ENCODE results near the gene GLIS1. TPM values are rescaled to one million over a fixed set of nuclear protein-coding genes. Genes with fewer than 3 reads are reported as not detected.

Gene GLIS1
- total RNA-seq, 2 donors from 2014 or later = not detected

- Mint-ChIP-seq H3K27me3 (peaks cover 12% of the 10 kb centered on the region), H3K9me3 (no peaks in the 10 kb centered on the region), H3K4me3 (no peak overlapping the region), H3K4me1 (no peaks in the 10 kb centered on the region), H3K27ac (no peak overlapping the region), H3K36me3 (ENCODE audit: low read depth) (no peaks in the 10 kb centered on the region)
- no peak for ATAC-seq (replicated peaks)
Measured at GRCh38 chr1:53677486-53677885, 61.5 kb downstream of the GLIS1 start.

- no peaks in the 10 kb centered on the region for H3K4me1 Mint-ChIP-seq
- H3K27me3 Mint-ChIP-seq = peaks cover 3% of the 10 kb centered on the region
- no peak overlapping the region for H3K27ac Mint-ChIP-seq
- no peaks in the 10 kb centered on the region for H3K36me3 Mint-ChIP-seq (ENCODE audit: low read depth)
- no peaks in the 10 kb centered on the region for H3K9me3 Mint-ChIP-seq
- no peak overlapping the region for H3K4me3 Mint-ChIP-seq
- no peak for ATAC-seq (replicated peaks)
Measured at GRCh38 chr1:53672785-53673184, 66.2 kb downstream of the GLIS1 start.

DNA sequence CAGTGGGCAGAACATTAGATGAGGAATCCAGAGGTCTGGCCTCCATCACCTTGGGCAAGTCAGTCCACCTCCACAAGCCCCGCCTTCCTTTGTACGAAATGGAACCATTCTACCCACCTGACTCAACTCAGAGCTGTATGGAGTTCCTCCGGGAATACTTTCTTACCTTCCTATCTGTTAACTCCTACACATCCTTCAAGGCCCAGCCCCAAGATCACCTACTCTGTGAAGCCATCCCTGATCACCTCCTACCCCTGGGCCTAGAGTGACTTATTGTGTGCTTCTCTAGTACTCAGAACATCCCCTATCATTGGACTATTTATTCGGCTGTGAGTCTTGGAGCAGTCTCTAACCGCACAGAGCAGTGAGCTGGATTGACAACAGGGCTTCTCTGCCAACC is 66.7 kb downstream of the GLIS1 start:
- Mint-ChIP-seq H3K4me3 (no peak overlapping the region), H3K4me1 (no peaks in the 10 kb centered on the region), H3K27ac (no peak overlapping the region), H3K27me3 (no peaks in the 10 kb centered on the region), H3K9me3 (no peaks in the 10 kb centered on the region), H3K36me3 (ENCODE audit: low read depth) (no peaks in the 10 kb centered on the region)
- ATAC-seq (replicated peaks) = no peak

DNA sequence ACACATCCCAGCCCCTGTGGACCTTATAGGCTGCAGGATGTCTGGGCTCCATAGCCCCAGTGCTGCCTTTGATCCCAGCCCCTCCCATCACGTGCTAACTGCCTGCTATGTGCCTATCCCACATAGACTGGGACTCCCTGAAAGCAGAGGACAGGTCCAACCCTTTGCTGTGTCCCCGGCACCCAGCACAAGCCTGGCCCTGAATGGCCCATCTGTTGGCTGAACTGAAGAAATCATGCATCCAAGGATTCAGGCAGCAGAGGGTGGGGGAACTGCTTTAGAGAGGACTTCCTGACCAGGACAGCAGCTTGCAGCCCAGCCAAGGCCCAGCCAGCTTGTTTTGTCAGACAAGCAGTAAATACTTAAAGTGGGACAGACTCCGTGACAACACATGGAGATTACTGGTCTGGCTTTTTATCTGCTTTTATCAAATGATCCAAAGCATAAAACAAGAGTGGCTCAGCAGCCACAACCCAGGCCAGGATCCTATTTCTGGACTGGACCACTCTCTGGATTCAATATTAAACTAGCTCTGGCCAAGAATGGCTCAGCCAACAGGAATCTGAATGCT is 69.3 kb downstream of the GLIS1 start:
- no peaks in the 10 kb centered on the region for H3K9me3 Mint-ChIP-seq
- no peaks in the 10 kb centered on the region for H3K4me1 Mint-ChIP-seq
- ATAC-seq (replicated peaks) = no peak
- H3K36me3 Mint-ChIP-seq (ENCODE audit: low read depth) = no peaks in the 10 kb centered on the region
- no peak overlapping the region for H3K27ac Mint-ChIP-seq
- no peak overlapping the region for H3K4me3 Mint-ChIP-seq
- H3K27me3 Mint-ChIP-seq = no peaks in the 10 kb centered on the region

DNA sequence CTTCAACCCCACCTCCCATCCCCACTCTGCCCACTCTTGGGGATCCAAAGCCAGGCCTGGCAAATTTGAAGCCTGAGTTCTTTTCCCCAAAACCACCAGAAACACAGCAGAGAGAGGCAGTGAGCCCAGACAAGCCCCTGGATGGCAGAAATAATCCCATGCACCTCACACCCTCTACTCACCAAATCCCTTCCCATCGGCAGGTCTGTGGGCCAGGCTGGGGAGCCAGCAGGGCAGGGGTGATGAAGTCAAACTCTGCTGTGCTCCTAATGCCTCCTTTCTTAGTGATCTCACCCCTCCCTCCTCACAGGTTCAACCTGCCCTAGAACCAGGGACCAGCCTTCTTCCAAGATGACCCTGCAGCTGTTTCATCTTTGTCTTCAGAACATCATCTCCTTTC is 72.4 kb downstream of the GLIS1 start:
- Mint-ChIP-seq H3K9me3 (no peaks in the 10 kb centered on the region), H3K4me3 (no peak overlapping the region), H3K4me1 (no peaks in the 10 kb centered on the region), H3K36me3 (ENCODE audit: low read depth) (no peaks in the 10 kb centered on the region), H3K27me3 (no peaks in the 10 kb centered on the region), H3K27ac (no peak overlapping the region)
- ATAC-seq (replicated peaks) = no peak

DNA sequence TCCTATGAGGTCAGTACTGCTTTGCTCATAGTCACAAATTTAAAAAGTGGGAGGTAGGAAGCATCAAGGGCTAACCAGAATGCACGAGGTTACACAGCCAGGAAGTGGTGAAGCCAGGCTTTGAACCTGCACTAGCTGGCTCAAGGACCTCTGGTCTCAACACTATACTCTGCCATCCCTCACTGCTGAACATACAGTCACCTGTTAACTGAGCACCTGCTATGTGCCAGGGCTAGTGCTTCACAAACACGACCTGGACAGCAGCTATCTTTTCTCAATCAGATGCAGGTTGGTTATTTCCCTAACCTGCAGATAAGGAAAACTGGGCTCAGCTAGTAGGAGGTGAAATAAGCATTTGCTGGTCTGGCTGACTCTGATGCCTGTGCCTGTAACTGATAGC is 73.0 kb downstream of the GLIS1 start:
- no peak for ATAC-seq (replicated peaks)
- Mint-ChIP-seq H3K27ac (no peak overlapping the region), H3K36me3 (ENCODE audit: low read depth) (no peaks in the 10 kb centered on the region), H3K9me3 (no peaks in the 10 kb centered on the region), H3K4me1 (no peaks in the 10 kb centered on the region), H3K4me3 (no peak overlapping the region), H3K27me3 (no peaks in the 10 kb centered on the region)

GRCh38 chr1:53663529-53664300 is 75.2 kb downstream of the GLIS1 start:
- no peak for ATAC-seq (replicated peaks)
- Mint-ChIP-seq H3K4me1 (no peaks in the 10 kb centered on the region), H3K27me3 (no peaks in the 10 kb centered on the region), H3K27ac (no peak overlapping the region), H3K4me3 (no peak overlapping the region), H3K36me3 (ENCODE audit: low read depth) (no peaks in the 10 kb centered on the region), H3K9me3 (no peaks in the 10 kb centered on the region)

DNA sequence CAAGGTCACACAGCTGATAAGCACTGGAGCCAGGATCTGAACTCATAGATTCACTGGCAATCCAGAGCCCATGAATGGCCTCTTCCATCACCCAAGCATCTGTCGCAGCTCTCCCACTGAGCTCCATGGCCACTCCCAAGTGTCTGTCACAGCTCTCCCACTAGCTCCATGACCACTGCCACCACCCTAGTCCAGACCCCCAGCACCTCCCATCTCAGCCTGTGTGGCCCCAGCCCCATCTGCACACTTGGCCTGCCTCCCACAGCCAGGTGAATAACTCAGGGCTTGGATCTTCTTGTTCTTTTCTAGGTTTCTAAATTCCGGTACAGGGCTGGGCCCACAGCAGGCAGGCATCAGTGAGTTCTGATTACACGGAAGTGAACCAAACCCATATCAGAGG is 76.0 kb downstream of the GLIS1 start:
- H3K36me3 Mint-ChIP-seq (ENCODE audit: low read depth) = no peaks in the 10 kb centered on the region
- H3K27me3 Mint-ChIP-seq = peaks cover 3% of the 10 kb centered on the region
- H3K4me1 Mint-ChIP-seq = peaks cover 2% of the 10 kb centered on the region
- no peak overlapping the region for H3K27ac Mint-ChIP-seq
- H3K4me3 Mint-ChIP-seq = no peak overlapping the region
- no peak for ATAC-seq (replicated peaks)
- no peaks in the 10 kb centered on the region for H3K9me3 Mint-ChIP-seq

GRCh38 chr1:53662169-53662568 is 76.8 kb downstream of the GLIS1 start:
- Mint-ChIP-seq H3K4me1 (peaks cover 4% of the 10 kb centered on the region), H3K9me3 (no peaks in the 10 kb centered on the region), H3K4me3 (no peak overlapping the region), H3K27me3 (peaks cover 5% of the 10 kb centered on the region), H3K36me3 (ENCODE audit: low read depth) (no peaks in the 10 kb centered on the region), H3K27ac (no peak overlapping the region)
- no peak for ATAC-seq (replicated peaks)

DNA sequence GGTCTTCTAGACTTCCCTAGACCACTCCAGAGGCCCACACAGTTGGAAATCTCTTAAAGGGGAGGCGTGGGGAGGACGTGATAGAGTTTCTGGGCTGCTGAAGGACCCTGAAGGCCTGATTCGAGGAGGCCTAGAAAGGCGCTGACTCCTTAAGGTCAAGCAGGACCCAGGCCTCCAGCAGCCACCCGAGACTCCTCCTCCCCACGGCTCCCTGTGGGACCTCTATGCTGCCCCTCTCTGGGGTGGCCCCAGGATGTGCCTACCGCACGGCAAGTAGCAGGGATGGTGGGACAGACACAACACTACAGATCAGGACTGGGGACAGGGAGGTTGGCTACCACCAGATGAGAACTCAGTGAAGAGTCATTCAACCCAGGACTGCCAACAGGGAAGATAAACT is 77.5 kb downstream of the GLIS1 start:
- Mint-ChIP-seq H3K36me3 (ENCODE audit: low read depth) (no peaks in the 10 kb centered on the region), H3K27me3 (peaks cover 6% of the 10 kb centered on the region), H3K4me1 (peaks cover 4% of the 10 kb centered on the region), H3K4me3 (no peak overlapping the region), H3K9me3 (no peaks in the 10 kb centered on the region), H3K27ac (no peak overlapping the region)
- no peak for ATAC-seq (replicated peaks)

DNA sequence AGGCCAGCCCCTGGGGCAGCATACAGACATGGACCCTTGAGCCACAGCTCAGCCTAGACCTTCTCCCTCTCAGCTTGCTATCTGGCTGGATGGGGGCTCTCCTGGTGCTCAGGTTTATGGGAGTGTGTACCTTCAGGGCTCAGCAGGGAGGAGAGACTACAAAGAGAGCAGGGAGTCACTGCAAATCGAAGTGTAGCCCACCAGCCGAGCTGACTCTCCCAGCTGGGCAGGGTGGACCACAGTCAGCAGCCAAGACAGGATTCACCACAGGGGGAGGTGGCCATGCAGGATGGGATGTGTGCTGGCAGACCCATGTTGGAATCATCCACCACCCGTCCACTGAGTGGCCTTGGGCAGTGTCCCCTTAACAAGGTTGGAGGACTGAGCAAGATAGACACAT is 78.3 kb downstream of the GLIS1 start:
- Mint-ChIP-seq H3K27me3 (peaks cover 9% of the 10 kb centered on the region), H3K27ac (no peak overlapping the region), H3K36me3 (ENCODE audit: low read depth) (no peaks in the 10 kb centered on the region), H3K9me3 (no peaks in the 10 kb centered on the region), H3K4me3 (no peak overlapping the region), H3K4me1 (peaks cover 4% of the 10 kb centered on the region)
- no peak for ATAC-seq (replicated peaks)

DNA sequence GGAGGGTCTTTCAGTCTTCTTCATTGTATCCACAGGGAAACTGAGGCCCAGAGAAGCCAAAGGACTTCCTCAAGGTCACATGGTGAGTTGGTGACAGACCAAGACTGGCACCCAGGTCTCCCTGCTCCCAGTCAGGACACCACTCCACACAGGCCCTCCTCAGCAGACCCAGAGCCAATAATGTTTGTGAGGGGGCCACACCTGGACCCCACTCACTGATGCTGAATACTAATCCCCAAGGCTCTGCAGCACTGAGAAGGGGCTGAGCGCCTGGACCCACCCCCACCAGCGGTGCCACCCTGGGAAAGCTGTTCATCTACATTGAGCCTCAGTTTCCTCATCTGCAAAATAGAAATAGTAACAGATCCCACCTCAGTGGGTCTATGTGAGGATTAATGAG is 79.5 kb downstream of the GLIS1 start:
- H3K27ac Mint-ChIP-seq = no peak overlapping the region
- ATAC-seq (replicated peaks) = no peak
- H3K9me3 Mint-ChIP-seq = no peaks in the 10 kb centered on the region
- H3K4me3 Mint-ChIP-seq = no peak overlapping the region
- H3K27me3 Mint-ChIP-seq = peaks cover 11% of the 10 kb centered on the region
- peaks cover 4% of the 10 kb centered on the region for H3K4me1 Mint-ChIP-seq
- no peaks in the 10 kb centered on the region for H3K36me3 Mint-ChIP-seq (ENCODE audit: low read depth)

DNA sequence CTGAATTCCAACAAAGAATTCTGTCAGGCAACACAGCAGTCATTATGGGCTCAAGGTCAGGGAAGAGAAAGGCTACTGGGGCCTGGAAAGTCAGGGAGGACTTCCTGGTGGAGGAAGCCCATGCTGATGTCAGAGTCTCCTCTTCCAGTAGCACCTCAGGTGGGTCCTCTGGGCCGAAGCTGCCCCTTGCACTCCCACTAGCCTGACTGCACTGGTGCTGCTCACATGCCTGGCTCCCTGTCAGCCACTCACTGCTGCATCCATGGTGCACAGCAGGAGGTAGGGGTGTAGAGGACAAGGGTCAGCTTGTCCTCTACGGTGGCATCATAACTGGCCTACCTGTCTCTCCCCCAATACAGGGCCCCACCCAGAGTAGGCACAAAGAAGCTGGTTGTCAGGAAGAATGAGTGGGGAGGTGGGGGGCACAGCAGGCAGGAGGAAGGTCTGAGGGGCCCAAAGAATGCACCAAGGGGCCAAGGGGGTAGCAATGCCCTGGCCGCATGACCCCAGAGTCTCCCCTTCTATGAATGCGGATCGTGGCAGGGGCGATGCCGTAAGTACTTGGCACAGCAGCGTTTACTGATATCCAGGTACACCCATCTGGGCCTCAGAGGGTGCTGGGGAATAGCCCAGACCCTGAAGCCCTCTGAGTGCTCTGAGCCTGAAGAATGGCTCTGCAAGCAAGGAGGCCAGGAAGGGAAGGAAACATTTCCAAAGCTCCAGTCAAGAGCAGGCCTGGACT is 80.3 kb downstream of the GLIS1 start:
- ATAC-seq (replicated peaks) = no peak
- Mint-ChIP-seq H3K27me3 (peaks cover 16% of the 10 kb centered on the region), H3K9me3 (no peaks in the 10 kb centered on the region), H3K4me3 (no peak overlapping the region), H3K27ac (no peak overlapping the region), H3K4me1 (peaks cover 4% of the 10 kb centered on the region), H3K36me3 (ENCODE audit: low read depth) (no peaks in the 10 kb centered on the region)

DNA sequence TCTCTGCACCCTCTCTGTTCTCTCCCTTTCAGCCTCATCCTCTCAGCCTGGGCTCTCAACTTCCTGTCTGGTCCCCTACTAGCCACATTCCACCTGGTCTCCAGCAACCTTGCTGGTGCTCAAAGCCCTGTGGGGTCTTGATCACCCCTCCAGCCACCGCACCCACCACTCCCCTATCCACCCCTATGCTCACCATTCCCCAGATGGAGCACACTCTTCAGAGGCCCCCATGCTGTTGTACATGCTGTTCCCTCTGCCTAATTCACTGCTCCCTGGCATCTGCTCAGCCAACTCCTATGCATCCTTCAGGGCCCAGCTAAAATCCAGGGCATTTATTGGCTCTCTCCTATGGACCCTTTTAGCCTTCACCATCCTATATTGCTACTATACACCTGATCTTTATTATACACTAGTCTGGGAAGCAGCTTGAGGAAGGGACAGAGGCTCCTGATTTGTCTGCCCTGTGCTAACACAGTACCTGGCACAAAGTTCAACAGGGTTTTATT is 81.0 kb downstream of the GLIS1 start:
- H3K4me3 Mint-ChIP-seq = no peak overlapping the region
- H3K9me3 Mint-ChIP-seq = no peaks in the 10 kb centered on the region
- H3K27me3 Mint-ChIP-seq = peaks cover 16% of the 10 kb centered on the region
- H3K4me1 Mint-ChIP-seq = peaks cover 4% of the 10 kb centered on the region
- ATAC-seq (replicated peaks) = no peak
- no peaks in the 10 kb centered on the region for H3K36me3 Mint-ChIP-seq (ENCODE audit: low read depth)
- no peak overlapping the region for H3K27ac Mint-ChIP-seq

GRCh38 chr1:53657531-53657805 is 81.5 kb downstream of the GLIS1 start:
- no peaks in the 10 kb centered on the region for H3K9me3 Mint-ChIP-seq
- no peak overlapping the region for H3K4me3 Mint-ChIP-seq
- H3K4me1 Mint-ChIP-seq = peaks cover 4% of the 10 kb centered on the region
- H3K36me3 Mint-ChIP-seq (ENCODE audit: low read depth) = no peaks in the 10 kb centered on the region
- ATAC-seq (replicated peaks) = no peak
- H3K27me3 Mint-ChIP-seq = peaks cover 16% of the 10 kb centered on the region
- no peak overlapping the region for H3K27ac Mint-ChIP-seq
